Measurements from ENCODE around the gene ADGRV1.

Gene ADGRV1

DNA sequence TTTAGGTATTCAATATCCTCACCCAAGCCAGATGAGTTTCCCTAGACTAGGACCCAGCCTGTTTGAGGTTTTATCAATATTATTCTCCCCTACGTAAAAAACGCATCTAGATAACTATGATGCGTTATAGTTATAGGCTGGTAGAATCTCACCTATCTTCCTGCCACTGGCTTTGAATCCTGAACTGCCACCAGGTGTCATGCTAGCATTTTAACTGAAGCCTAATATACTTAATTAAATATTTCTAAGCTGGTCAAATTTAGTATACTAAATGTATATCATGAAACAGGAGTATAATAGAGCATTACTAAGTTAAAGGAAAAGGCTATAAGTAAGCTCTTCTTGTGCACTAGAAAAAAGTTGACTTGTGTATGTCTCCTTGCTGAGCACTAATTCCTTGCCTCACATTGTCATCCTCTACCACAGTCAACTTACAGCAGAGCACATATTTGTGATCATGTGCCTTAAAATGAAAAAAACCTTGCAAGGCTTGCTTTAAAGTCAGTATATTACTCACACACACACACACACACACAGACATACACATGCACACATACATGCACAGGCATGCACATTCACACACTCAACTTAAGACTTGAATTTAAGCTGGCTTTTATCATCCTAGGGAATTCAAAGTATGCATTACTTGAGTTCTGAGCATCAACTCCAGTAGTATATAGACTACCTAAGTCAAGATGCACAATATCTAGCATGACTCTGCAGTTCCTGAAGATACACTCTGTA is 303.4 kb downstream of the ADGRV1 start:
- DNase-seq (ENCODE audit: low spot score), result no peak
- no peaks in the 10 kb centered on the region for H3K36me3 ChIP-seq (ENCODE audit: low read depth)
- no peaks in the 10 kb centered on the region for H3K27me3 ChIP-seq (ENCODE audit: insufficient read depth, poor library complexity, severe bottlenecking)

DNA sequence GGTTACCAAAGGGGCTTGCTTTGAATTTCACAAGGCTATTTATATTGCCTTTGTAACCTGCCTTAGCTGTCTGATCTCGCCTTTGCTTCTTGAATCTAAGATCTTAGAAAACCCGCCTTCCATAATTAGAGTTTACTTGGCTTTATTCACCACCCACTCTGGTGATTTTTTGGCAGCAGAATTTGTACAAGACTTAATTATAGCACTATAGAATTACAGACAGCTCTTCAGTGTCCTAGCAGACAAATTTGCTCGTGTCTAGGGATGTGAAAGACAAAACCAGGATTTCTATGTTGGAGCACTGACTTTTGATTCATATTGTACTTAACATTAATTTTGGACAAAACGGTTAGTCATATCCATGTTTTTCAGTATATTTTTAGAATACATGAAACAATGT is 306.6 kb downstream of the ADGRV1 start:
- no peaks in the 10 kb centered on the region for H3K27me3 ChIP-seq (ENCODE audit: insufficient read depth, poor library complexity, severe bottlenecking)
- H3K36me3 ChIP-seq (ENCODE audit: low read depth), result no peaks in the 10 kb centered on the region

More for the DNA sequence above, 303.4 kb downstream of the ADGRV1 start:
- Histone ChIP-seq H3K27ac (ENCODE audit: poor library complexity, severe bottlenecking) (no peak overlapping the region), H3K4me1 (ENCODE audit: insufficient read depth, poor library complexity, severe bottlenecking) (no peaks in the 10 kb centered on the region), H3K9me3 (ENCODE audit: severe bottlenecking) (no peaks in the 10 kb centered on the region), H3K4me3 (ENCODE audit: severe bottlenecking) (no peak overlapping the region)
- ATAC-seq (ENCODE audit: low read depth), result no peak
- TF ChIP-seq, protein P1, sequence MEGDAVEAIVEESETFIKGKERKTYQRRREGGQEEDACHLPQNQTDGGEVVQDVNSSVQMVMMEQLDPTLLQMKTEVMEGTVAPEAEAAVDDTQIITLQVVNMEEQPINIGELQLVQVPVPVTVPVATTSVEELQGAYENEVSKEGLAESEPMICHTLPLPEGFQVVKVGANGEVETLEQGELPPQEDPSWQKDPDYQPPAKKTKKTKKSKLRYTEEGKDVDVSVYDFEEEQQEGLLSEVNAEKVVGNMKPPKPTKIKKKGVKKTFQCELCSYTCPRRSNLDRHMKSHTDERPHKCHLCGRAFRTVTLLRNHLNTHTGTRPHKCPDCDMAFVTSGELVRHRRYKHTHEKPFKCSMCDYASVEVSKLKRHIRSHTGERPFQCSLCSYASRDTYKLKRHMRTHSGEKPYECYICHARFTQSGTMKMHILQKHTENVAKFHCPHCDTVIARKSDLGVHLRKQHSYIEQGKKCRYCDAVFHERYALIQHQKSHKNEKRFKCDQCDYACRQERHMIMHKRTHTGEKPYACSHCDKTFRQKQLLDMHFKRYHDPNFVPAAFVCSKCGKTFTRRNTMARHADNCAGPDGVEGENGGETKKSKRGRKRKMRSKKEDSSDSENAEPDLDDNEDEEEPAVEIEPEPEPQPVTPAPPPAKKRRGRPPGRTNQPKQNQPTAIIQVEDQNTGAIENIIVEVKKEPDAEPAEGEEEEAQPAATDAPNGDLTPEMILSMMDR (IDR thresholded peaks at IDR 0.05; ENCODE audit: poor library complexity, severe bottlenecking), result peak; percentile 54

DNA sequence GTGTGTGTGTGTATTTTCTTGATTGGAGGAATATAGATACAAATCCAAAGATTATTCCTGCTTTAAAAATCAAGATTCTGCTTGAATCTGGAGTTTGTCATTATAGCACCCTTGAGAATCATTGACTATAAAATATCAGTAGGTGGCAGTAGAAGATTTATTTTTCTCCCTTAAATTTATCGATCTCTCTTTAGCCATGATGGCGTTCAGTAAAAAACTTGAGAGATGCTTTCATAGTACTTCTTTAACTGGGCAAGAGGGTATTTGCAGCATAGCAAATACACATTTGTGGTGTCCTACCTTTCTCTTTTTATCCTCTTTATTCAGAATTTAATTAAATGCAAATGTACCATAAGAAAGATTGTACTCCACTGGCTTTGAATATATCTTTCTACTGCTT is 307.7 kb downstream of the ADGRV1 start:
- no peaks in the 10 kb centered on the region for H3K36me3 ChIP-seq (ENCODE audit: low read depth)
- H3K4me3 ChIP-seq (ENCODE audit: severe bottlenecking), result no peak overlapping the region
- peak; percentile 79; the same call in 2 of the 3 replicates for ATAC-seq (ENCODE audit: low read depth)
- H3K27ac ChIP-seq (ENCODE audit: poor library complexity, severe bottlenecking), result no peak overlapping the region
- no peaks in the 10 kb centered on the region for H3K4me1 ChIP-seq (ENCODE audit: insufficient read depth, poor library complexity, severe bottlenecking)
- H3K27me3 ChIP-seq (ENCODE audit: insufficient read depth, poor library complexity, severe bottlenecking), result no peaks in the 10 kb centered on the region
- H3K9me3 ChIP-seq (ENCODE audit: severe bottlenecking), result no peaks in the 10 kb centered on the region
- no peak for DNase-seq (ENCODE audit: low spot score)
- TF ChIP-seq, protein P1 (IDR thresholded peaks at IDR 0.05; ENCODE audit: poor library complexity, severe bottlenecking), result peak; percentile 86

More for the DNA sequence above, 306.6 kb downstream of the ADGRV1 start:
- DNase-seq (ENCODE audit: low spot score) (no peak), ATAC-seq (ENCODE audit: low read depth) (no peak)
- Histone ChIP-seq H3K4me1 (ENCODE audit: insufficient read depth, poor library complexity, severe bottlenecking) (no peaks in the 10 kb centered on the region), H3K4me3 (ENCODE audit: severe bottlenecking) (no peak overlapping the region), H3K27ac (ENCODE audit: poor library complexity, severe bottlenecking) (no peak overlapping the region), H3K9me3 (ENCODE audit: severe bottlenecking) (no peaks in the 10 kb centered on the region)
- TF ChIP-seq, protein P1 (IDR thresholded peaks at IDR 0.05; ENCODE audit: poor library complexity, severe bottlenecking), result no peak

DNA sequence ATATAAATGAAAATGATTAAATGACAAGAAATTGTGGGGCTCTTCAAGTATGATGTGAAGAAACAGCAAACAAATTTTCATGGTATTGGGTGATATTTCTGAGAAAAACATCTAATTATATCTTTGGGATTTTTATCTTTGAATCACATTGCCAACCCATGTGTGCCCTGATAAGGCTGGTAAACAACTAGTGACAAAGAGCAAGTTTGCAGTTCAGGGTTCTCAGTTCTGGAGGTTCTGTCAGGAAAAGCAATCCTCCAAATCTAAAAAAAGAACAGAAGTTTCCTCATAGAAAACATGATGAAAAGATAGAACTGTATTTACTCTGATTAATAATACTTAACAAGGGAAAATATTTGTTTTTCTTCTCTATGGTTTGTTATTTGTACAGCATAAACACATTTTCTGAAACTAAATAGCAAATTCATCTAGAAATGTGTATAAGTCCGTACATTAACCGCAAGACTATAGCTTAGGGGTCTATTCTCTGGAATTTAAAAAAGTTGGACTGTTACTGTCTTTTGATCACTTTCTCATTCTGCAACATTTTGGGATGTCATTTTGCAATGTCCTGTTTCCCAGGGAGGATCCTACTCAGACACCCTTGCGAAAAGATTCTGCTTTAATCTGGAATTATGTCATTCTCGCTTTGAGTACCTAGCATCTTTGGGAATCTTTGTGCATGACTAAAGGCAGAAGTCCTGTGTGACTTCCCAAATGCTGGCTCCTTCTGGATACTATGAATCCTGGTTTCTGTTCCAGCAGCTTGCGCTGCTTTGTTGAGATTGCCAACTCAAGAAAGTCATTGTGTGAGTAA is 308.5 kb downstream of the ADGRV1 start:
- Histone ChIP-seq H3K27me3 (ENCODE audit: insufficient read depth, poor library complexity, severe bottlenecking) (no peaks in the 10 kb centered on the region), H3K36me3 (ENCODE audit: low read depth) (no peaks in the 10 kb centered on the region), H3K4me3 (ENCODE audit: severe bottlenecking) (no peak overlapping the region), H3K27ac (ENCODE audit: poor library complexity, severe bottlenecking) (no peak overlapping the region), H3K4me1 (ENCODE audit: insufficient read depth, poor library complexity, severe bottlenecking) (no peaks in the 10 kb centered on the region), H3K9me3 (ENCODE audit: severe bottlenecking) (no peaks in the 10 kb centered on the region)
- no peak for DNase-seq (ENCODE audit: low spot score)
- TF ChIP-seq, protein P1 (IDR thresholded peaks at IDR 0.05; ENCODE audit: poor library complexity, severe bottlenecking), result no peak
- ATAC-seq (ENCODE audit: low read depth), result no peak
